OCI-LY7 (cell line): ENCODE results near the gene ZNF555.

Experiments
- CTCF ChIP-seq: fragments of 200-600 bp; sonication (generic); conservative IDR thresholded peaks from 2 replicates; pipeline ENCODE4 v1.5.1; 2014; ENCODE audit warnings: mild to moderate bottlenecking, antibody characterized with exemption, low read length, moderate library complexity, mixed read lengths
- EZH2phosphoT487 ChIP-seq: fragments of 200-600 bp; sonication (generic); IDR thresholded peaks from 2 replicates; pipeline ENCODE4 v1.6.1; 2018; ENCODE audit warnings: low read depth, borderline replicate concordance, mild to moderate bottlenecking, mixed run types, antibody characterized with exemption, low read length, moderate library complexity, mixed read lengths

- no peak for TF ChIP-seq CTCF
- TF ChIP-seq EZH2phosphoT487 = no peak
Observed at GRCh38 chr19:2888731-2889224, 47.5 kb downstream of the ZNF555 start.
